Measurements from ENCODE around the gene B3GALT6.

The B3GALT6 gene

DNA sequence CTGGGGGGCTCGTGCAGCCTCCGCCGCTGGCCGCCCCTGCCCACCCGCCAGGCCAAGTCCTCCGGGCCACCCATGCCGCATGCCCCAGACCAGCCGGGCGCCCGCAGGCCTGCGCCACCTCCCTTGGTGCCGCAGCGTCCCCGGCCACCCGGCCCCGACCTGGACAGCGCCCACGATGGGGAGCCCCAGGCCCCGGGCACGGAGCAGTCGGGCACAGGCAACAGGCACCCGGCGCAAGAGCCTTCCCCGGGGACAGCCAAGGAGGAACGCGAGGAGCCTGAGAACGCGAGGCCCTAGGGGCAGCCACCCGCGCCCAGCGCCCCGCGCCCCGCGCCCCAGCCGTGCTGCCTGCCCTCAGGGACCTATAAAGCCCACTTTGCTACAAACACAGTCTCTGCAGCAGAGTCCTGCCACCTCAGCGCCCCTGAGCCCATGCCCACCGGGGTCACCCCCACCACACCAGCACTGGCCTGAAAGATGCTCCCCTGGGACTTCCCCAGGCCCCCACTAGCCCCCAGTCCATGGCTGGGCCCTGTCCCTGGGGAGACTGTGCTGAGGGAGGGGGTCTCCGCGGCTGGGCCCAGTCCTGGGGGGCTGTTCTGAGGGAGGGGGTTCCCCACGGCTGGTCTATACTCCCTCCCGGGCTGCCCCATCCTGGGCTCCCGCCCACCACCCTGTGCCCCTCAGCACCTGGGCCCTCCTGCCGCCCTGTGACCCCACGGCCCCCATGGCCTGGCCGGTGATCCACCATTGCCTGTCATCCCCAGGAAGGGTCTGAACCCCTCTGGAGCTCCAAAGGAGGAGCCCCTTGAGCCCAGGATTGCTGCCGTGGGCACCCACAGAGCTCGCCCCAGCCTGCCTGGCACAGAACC, 34.2 kb upstream of the B3GALT6 start:
- no peak for TF ChIP-seq EP300 (IDR thresholded peaks at IDR 0.05; ENCODE audit: borderline replicate concordance)
- no peak for TF ChIP-seq TEAD4 (IDR thresholded peaks at IDR 0.05)
- TF ChIP-seq YY1 (IDR thresholded peaks at IDR 0.05; ENCODE audit: low read depth) = no peak
- TF ChIP-seq EGR1 (IDR thresholded peaks at IDR 0.05) = no peak
- no peak for TF ChIP-seq RAD21 (IDR thresholded peaks at IDR 0.05; ENCODE audit: low read depth)
- no peak for TF ChIP-seq ZBTB7A (IDR thresholded peaks at IDR 0.05; ENCODE audit: low read depth)
- no peak for TF ChIP-seq USF1 (IDR thresholded peaks at IDR 0.05)
- TF ChIP-seq NFIC (IDR thresholded peaks at IDR 0.05) = no peak
- TF ChIP-seq CEBPB (IDR thresholded peaks at IDR 0.05) = no peak
- no peak for TF ChIP-seq FOXM1 (IDR thresholded peaks at IDR 0.05; ENCODE audit: borderline replicate concordance, low read depth)
- TF ChIP-seq, protein P1, sequence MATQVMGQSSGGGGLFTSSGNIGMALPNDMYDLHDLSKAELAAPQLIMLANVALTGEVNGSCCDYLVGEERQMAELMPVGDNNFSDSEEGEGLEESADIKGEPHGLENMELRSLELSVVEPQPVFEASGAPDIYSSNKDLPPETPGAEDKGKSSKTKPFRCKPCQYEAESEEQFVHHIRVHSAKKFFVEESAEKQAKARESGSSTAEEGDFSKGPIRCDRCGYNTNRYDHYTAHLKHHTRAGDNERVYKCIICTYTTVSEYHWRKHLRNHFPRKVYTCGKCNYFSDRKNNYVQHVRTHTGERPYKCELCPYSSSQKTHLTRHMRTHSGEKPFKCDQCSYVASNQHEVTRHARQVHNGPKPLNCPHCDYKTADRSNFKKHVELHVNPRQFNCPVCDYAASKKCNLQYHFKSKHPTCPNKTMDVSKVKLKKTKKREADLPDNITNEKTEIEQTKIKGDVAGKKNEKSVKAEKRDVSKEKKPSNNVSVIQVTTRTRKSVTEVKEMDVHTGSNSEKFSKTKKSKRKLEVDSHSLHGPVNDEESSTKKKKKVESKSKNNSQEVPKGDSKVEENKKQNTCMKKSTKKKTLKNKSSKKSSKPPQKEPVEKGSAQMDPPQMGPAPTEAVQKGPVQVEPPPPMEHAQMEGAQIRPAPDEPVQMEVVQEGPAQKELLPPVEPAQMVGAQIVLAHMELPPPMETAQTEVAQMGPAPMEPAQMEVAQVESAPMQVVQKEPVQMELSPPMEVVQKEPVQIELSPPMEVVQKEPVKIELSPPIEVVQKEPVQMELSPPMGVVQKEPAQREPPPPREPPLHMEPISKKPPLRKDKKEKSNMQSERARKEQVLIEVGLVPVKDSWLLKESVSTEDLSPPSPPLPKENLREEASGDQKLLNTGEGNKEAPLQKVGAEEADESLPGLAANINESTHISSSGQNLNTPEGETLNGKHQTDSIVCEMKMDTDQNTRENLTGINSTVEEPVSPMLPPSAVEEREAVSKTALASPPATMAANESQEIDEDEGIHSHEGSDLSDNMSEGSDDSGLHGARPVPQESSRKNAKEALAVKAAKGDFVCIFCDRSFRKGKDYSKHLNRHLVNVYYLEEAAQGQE (IDR thresholded peaks at IDR 0.05; ENCODE audit: low read depth) = no peak
- no peak for TF ChIP-seq TCF12 (IDR thresholded peaks at IDR 0.05; ENCODE audit: low read depth)
- no peak for TF ChIP-seq TAF1 (IDR thresholded peaks at IDR 0.05; ENCODE audit: low read depth)
- no peak for TF ChIP-seq CREB1 (IDR thresholded peaks at IDR 0.05; ENCODE audit: low read depth)
- TF ChIP-seq, protein P2, sequence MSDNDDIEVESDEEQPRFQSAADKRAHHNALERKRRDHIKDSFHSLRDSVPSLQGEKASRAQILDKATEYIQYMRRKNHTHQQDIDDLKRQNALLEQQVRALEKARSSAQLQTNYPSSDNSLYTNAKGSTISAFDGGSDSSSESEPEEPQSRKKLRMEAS (IDR thresholded peaks at IDR 0.05) = no peak

DNA sequence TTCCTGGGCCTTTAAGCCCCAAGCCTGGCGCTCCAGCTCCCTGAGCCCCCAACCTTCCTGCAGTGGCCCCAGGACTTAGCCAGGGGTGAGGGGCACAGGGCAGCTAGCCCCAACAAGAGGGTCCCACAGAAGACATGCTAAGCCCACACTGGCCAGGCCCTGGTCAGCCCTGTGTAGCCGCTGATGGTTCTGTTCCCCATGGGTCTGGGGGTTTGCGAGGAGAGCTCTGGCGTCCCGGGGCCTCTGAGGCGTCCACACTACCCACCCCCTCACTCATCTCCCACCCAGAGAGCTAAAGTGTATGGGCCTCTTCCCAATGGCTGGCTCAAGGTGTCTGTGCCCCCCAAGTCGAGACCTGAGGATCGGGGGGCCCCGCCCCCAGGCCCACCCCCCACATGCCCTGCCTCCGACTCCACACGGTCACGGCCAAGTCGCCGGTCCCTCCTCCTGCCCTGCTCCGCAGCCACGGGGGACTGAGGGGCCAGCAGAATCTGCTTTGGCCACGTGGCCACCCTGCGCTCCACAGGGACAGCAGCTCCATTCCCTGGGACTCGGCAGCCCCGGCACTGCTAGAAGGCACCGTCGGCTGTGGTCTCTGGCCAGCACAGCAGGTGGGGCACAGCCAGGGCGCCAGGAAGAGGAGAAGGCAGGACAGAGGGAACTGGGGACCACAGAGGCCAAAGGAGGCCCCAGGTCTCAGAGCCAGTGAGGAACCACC, 33.5 kb upstream of the B3GALT6 start:
- TF ChIP-seq EP300 (IDR thresholded peaks at IDR 0.05; ENCODE audit: borderline replicate concordance) (no peak), TEAD4 (IDR thresholded peaks at IDR 0.05) (no peak), TCF12 (IDR thresholded peaks at IDR 0.05; ENCODE audit: low read depth) (no peak), RAD21 (IDR thresholded peaks at IDR 0.05; ENCODE audit: low read depth) (no peak), USF1 (IDR thresholded peaks at IDR 0.05) (no peak), NFIC (IDR thresholded peaks at IDR 0.05) (no peak)
- TF ChIP-seq, protein P2 (IDR thresholded peaks at IDR 0.05) = no peak

GRCh38 chr1:1199141-1199960, 32.7 kb upstream of the B3GALT6 start:
- TF ChIP-seq YY1 (IDR thresholded peaks at IDR 0.05; ENCODE audit: low read depth) = no peak
- no peak for TF ChIP-seq ZBTB7A (IDR thresholded peaks at IDR 0.05; ENCODE audit: low read depth)
- no peak for TF ChIP-seq TAF1 (IDR thresholded peaks at IDR 0.05; ENCODE audit: low read depth)
- no peak for TF ChIP-seq RAD21 (IDR thresholded peaks at IDR 0.05; ENCODE audit: low read depth)
- TF ChIP-seq FOXM1 (IDR thresholded peaks at IDR 0.05; ENCODE audit: borderline replicate concordance, low read depth) = no peak

DNA sequence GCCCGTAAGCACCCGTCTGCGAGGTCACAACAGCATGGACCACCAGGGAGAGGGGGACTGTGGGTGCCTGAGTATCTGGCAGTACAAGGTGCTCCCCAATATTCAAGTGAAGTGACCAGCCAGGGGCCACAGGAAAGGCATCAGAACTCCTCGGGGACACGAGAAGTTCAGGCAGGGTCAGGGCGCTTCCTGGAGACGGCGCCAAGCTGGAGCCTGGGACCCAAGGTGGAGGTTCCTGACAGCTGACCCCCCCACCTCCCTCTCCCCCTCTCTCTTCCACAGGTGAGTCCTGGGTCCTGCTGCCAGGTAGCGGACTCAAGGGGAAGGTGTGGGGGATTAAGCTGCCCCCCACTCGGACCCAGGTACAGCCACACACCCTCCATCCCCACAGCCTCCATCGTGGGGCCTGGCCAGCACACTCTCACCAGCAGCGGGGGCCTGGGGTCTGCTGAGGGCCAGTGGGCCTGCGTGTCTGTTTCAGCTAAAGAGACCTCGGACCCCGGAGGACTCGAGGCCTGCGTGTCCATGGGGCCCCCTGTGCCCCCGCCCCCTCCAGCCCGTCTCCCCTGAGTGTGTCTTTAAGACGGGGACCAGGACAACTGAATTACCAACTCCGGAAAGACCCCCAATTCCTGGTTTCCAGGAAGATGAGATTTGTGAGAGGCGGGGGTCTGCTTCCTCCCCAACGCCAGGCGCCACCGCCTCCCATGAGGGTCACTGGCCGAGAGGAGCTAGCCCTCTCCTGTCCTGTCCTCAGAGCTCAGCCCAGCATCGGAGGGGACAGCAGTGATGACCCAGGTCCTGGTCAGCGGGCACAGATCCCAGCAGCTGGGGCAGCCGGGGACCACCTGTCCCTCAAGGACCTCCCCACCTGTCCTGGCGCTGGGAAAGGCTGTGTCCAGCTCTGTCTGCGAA, 31.8 kb upstream of the B3GALT6 start:
- TF ChIP-seq FOXM1 (IDR thresholded peaks at IDR 0.05; ENCODE audit: borderline replicate concordance, low read depth) = no peak

- no peak for TF ChIP-seq TCF12 (IDR thresholded peaks at IDR 0.05; ENCODE audit: low read depth)
- TF ChIP-seq EP300 (IDR thresholded peaks at IDR 0.05; ENCODE audit: borderline replicate concordance) = no peak
- TF ChIP-seq NFIC (IDR thresholded peaks at IDR 0.05) = no peak
- TF ChIP-seq RAD21 (IDR thresholded peaks at IDR 0.05; ENCODE audit: low read depth) = no peak
- TF ChIP-seq, protein P1 (IDR thresholded peaks at IDR 0.05; ENCODE audit: low read depth) = no peak
- peak; percentile 97 for TF ChIP-seq EGR1 (IDR thresholded peaks at IDR 0.05)
- TF ChIP-seq TAF1 (IDR thresholded peaks at IDR 0.05; ENCODE audit: low read depth) = no peak
- peak; percentile 43 for TF ChIP-seq ZBTB7A (IDR thresholded peaks at IDR 0.05; ENCODE audit: low read depth)
These were observed 30.9 kb upstream of the B3GALT6 start for GRCh38 chr1:1200876-1201810.
